ENCODE results near the gene NHS. TPM values are rescaled to one million over a fixed set of nuclear protein-coding genes. Genes with fewer than 3 reads are reported as not detected.

NHS gene
- total RNA-seq, 1 donor from 2014 or later = 14.9 TPM

DNA sequence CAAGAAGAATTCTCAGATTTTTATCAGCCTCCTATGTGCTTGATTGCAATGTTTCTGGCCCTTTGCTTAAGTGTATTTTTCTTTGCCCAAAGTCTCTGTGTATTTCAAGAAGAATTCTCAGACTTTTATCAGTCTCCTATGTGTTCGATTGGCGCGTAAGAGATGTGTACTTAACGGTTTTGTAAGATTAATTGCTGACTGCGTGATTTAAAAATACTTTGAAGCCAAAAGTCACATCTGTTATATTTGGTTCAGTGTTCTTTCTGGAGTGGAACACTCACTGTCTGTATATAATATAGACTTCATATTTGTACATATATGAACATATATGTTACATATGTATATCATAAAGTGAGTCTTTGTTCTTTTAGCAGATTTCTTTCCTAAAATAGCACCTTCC is 373.7 kb downstream of the NHS start:
- no peak overlapping the region for H3K4me3 Mint-ChIP-seq (ENCODE audit: unreplicated experiment)
- H3K36me3 Mint-ChIP-seq (ENCODE audit: low read depth) = peaks cover 9% of the 10 kb centered on the region
- no peak for DNase-seq (ENCODE audit: low spot score)
- H3K27ac Mint-ChIP-seq (ENCODE audit: unreplicated experiment) = no peak overlapping the region
- H3K27me3 Mint-ChIP-seq (ENCODE audit: low read depth) = peaks cover 2% of the 10 kb centered on the region
- H3K9me3 Mint-ChIP-seq (ENCODE audit: low read depth) = no peaks in the 10 kb centered on the region
- TF ChIP-seq, protein P1, sequence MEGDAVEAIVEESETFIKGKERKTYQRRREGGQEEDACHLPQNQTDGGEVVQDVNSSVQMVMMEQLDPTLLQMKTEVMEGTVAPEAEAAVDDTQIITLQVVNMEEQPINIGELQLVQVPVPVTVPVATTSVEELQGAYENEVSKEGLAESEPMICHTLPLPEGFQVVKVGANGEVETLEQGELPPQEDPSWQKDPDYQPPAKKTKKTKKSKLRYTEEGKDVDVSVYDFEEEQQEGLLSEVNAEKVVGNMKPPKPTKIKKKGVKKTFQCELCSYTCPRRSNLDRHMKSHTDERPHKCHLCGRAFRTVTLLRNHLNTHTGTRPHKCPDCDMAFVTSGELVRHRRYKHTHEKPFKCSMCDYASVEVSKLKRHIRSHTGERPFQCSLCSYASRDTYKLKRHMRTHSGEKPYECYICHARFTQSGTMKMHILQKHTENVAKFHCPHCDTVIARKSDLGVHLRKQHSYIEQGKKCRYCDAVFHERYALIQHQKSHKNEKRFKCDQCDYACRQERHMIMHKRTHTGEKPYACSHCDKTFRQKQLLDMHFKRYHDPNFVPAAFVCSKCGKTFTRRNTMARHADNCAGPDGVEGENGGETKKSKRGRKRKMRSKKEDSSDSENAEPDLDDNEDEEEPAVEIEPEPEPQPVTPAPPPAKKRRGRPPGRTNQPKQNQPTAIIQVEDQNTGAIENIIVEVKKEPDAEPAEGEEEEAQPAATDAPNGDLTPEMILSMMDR (IDR thresholded peaks at IDR 0.05) = no peak
- no peaks in the 10 kb centered on the region for H3K4me1 Mint-ChIP-seq (ENCODE audit: low read depth)

DNA sequence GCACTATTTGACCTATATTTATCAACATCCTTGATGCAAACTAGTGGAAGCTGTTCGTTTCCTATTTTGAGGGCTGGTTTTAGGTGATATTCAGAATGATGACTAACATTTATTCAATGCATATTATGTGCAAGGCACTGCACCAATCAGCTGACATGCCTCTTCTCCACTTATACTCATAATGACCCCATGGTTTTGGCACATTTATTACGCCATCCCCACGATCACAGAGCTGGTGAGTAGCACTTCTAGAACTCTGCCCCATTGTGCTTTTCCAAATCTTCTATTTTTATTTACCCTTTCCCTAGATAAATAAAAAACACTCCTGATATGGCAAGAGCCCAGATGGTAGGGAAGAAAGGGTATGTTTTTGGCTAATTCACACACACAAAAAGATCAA is 375.4 kb downstream of the NHS start:
- Mint-ChIP-seq H3K9me3 (ENCODE audit: low read depth) (no peaks in the 10 kb centered on the region), H3K4me1 (ENCODE audit: low read depth) (no peaks in the 10 kb centered on the region), H3K27ac (ENCODE audit: unreplicated experiment) (no peak overlapping the region), H3K36me3 (ENCODE audit: low read depth) (peaks cover 9% of the 10 kb centered on the region), H3K27me3 (ENCODE audit: low read depth) (peaks cover 2% of the 10 kb centered on the region), H3K4me3 (ENCODE audit: unreplicated experiment) (no peak overlapping the region)
- TF ChIP-seq, protein P1 (IDR thresholded peaks at IDR 0.05) = no peak
- no peak for DNase-seq (ENCODE audit: low spot score)

GRCh38 chrX:17758382-17758781 is 383.4 kb downstream of the NHS start:
- Mint-ChIP-seq H3K27me3 (ENCODE audit: low read depth) (peaks cover 3% of the 10 kb centered on the region), H3K36me3 (ENCODE audit: low read depth) (no peaks in the 10 kb centered on the region), H3K9me3 (ENCODE audit: low read depth) (no peaks in the 10 kb centered on the region), H3K4me3 (ENCODE audit: unreplicated experiment) (no peak overlapping the region), H3K4me1 (ENCODE audit: low read depth) (peaks cover 10% of the 10 kb centered on the region), H3K27ac (ENCODE audit: unreplicated experiment) (no peak overlapping the region)
- no peak for DNase-seq (ENCODE audit: low spot score)
- TF ChIP-seq, protein P1 (IDR thresholded peaks at IDR 0.05) = no peak

GRCh38 chrX:17759990-17760389 is 385.0 kb downstream of the NHS start:
- no peaks in the 10 kb centered on the region for H3K36me3 Mint-ChIP-seq (ENCODE audit: low read depth)
- no peaks in the 10 kb centered on the region for H3K9me3 Mint-ChIP-seq (ENCODE audit: low read depth)
- TF ChIP-seq, protein P1 (IDR thresholded peaks at IDR 0.05) = no peak
- no peak overlapping the region for H3K4me3 Mint-ChIP-seq (ENCODE audit: unreplicated experiment)
- H3K27me3 Mint-ChIP-seq (ENCODE audit: low read depth) = peaks cover 3% of the 10 kb centered on the region
- no peak overlapping the region for H3K27ac Mint-ChIP-seq (ENCODE audit: unreplicated experiment)
- no peak for DNase-seq (ENCODE audit: low spot score)
- H3K4me1 Mint-ChIP-seq (ENCODE audit: low read depth) = peaks cover 10% of the 10 kb centered on the region

DNA sequence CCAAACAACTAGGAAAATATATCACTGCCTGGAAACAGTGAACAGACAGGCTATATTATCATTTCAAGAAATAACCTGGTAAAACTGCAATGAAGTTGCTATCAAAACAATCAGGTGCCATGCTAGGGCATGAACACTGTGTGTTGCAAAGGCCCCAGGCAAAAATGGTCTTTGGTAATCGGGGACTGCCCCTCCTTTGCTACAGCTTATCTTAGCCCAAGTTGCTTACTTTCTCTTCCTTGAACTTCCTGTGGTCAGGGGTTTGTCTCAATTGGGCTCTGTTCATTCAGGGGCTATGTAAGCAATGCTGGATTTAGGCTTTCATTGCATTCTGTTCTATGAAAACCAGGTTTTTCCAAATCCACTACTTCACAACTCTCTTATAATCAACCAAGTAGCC is 392.7 kb downstream of the NHS start:
- Mint-ChIP-seq H3K27ac (ENCODE audit: unreplicated experiment) (no peak overlapping the region), H3K9me3 (ENCODE audit: low read depth) (no peaks in the 10 kb centered on the region), H3K4me1 (ENCODE audit: low read depth) (no peaks in the 10 kb centered on the region), H3K4me3 (ENCODE audit: unreplicated experiment) (no peak overlapping the region), H3K27me3 (ENCODE audit: low read depth) (no peaks in the 10 kb centered on the region), H3K36me3 (ENCODE audit: low read depth) (no peaks in the 10 kb centered on the region)
- DNase-seq (ENCODE audit: low spot score) = no peak
- TF ChIP-seq, protein P1 (IDR thresholded peaks at IDR 0.05) = no peak
